DMS53 treated with DMSO at 0.1 percent for 48 hours (cell line): Measurements from ENCODE around the gene C9orf50.

ENCODE experiments used
- DNase-seq: peaks from one replicate; lab custom pipeline; 2025; ENCODE audit not compliant: unreplicated experiment; lab: John Stamatoyannopoulos, UW

The C9orf50 gene

GRCh38 chr9:129572052-129572425 is 48.9 kb downstream of the C9orf50 start:
- DNase-seq: no peak

GRCh38 chr9:129571298-129572051 is 49.4 kb downstream of the C9orf50 start:
- no peak for DNase-seq

GRCh38 chr9:129570450-129571297 is 50.2 kb downstream of the C9orf50 start:
- no peak for DNase-seq

GRCh38 chr9:129569502-129570449 is 51.1 kb downstream of the C9orf50 start:
- no peak for DNase-seq

- no peak for DNase-seq
These were observed 52.1 kb downstream of the C9orf50 start for GRCh38 chr9:129568560-129569501.

- DNase-seq: peak; percentile 23
These were observed 52.9 kb downstream of the C9orf50 start for GRCh38 chr9:129567842-129568559.

- DNase-seq: no peak
These were observed 53.6 kb downstream of the C9orf50 start for GRCh38 chr9:129567329-129567728.

- DNase-seq: no peak
These were observed 54.2 kb downstream of the C9orf50 start for GRCh38 chr9:129566563-129567266.

GRCh38 chr9:129562917-129563316 is 58.0 kb downstream of the C9orf50 start:
- no peak for DNase-seq

- no peak for DNase-seq
These were observed 58.4 kb downstream of the C9orf50 start for GRCh38 chr9:129562514-129562913.
